CD14-positive monocyte (primary cell): Measurements from ENCODE around the gene CRB2. TPM values are rescaled to one million over a fixed set of nuclear protein-coding genes. Genes with fewer than 3 reads are reported as not detected.

Experiments used
- DNase-seq, 3 donors: peaks; one replicate each; pipeline ENCODE4 v3.0.0-alpha.2; 2011 to 2022
- H2AFZ ChIP-seq: 2 replicates; pipeline ENCODE4 v1.6.0; 2012; ENCODE audit warnings: mild to moderate bottlenecking, low read depth, low read length, inconsistent platforms; ENCODE audit not compliant: insufficient read depth, poor library complexity, severe bottlenecking
- H3K27ac ChIP-seq, 2 donors: 1 replicate in 1 of 2; 2 replicates in 1 of 2; pipeline ENCODE4 v1.5.1; 2012 to 2013; ENCODE audit warnings: low read length in 2 of 2, control low read depth in 1 of 2, inconsistent platforms in 1 of 2, low read depth in 1 of 2, mild to moderate bottlenecking in 1 of 2
- H3K27me3 ChIP-seq, 2 donors: one replicate each; pipeline versions ENCODE4 v1.6.0 to v1.6.1; 2011 to 2013; ENCODE audit warnings: low read length in 2 of 2; ENCODE audit not compliant: control insufficient read depth in 2 of 2, insufficient read depth in 2 of 2
- H3K36me3 ChIP-seq, 2 donors: replicated peaks in 1 of 2; 1 replicate in 1 of 2; 2 replicates in 1 of 2; pipeline versions ENCODE4 v1.5.1 to v1.6.1; 2012 to 2013; ENCODE audit warnings: low read length in 2 of 2, control low read depth in 1 of 2, inconsistent platforms in 1 of 2, mild to moderate bottlenecking in 1 of 2; ENCODE audit not compliant: insufficient read depth in 2 of 2, control insufficient read depth in 1 of 2
- H3K4me1 ChIP-seq, 2 donors: 1 replicate in 1 of 2; 2 replicates in 1 of 2; pipeline versions ENCODE4 v1.5.1 to v1.6.1; 2012 to 2013; ENCODE audit warnings: low read length in 2 of 2, control low read depth in 1 of 2, inconsistent platforms in 1 of 2, mild to moderate bottlenecking in 1 of 2, moderate library complexity in 1 of 2; ENCODE audit not compliant: insufficient read depth in 2 of 2, control insufficient read depth in 1 of 2
- H3K4me2 ChIP-seq: replicated peaks from 2 replicates; pipeline ENCODE3; 2012; ENCODE audit warnings: low read length, moderate library complexity, mild to moderate bottlenecking; ENCODE audit not compliant: poor library complexity, severe bottlenecking; ENCODE audit errors: extremely low read depth
- H3K4me3 ChIP-seq, 3 experiments: fragments of 200-600 bp in 1 of 3; sonication (generic) in 1 of 3; replicated peaks in 1 of 3; 1 replicate in 2 of 3; 2 replicates in 1 of 3; pipeline ENCODE4 v1.5.1; 2011 to 2013; ENCODE audit warnings: low read length in 3 of 3, mild to moderate bottlenecking in 3 of 3, control low read depth in 2 of 3, low read depth in 2 of 3, inconsistent platforms in 1 of 3, moderate library complexity in 1 of 3
- H3K79me2 ChIP-seq: 2 replicates; pipeline ENCODE4 v1.6.0; 2012; ENCODE audit warnings: mild to moderate bottlenecking, control low read depth, inconsistent platforms, low read length, moderate library complexity; ENCODE audit not compliant: insufficient read depth
- H3K9ac ChIP-seq: 2 replicates; pipeline ENCODE4 v1.6.0; 2017; ENCODE audit warnings: low read length, mild to moderate bottlenecking; ENCODE audit not compliant: insufficient read depth, poor library complexity, severe bottlenecking
- H3K9me3 ChIP-seq, 2 donors: replicated peaks in 1 of 2; 1 replicate in 1 of 2; 2 replicates in 1 of 2; pipeline versions ENCODE4 v1.5.1 to v1.6.1; 2012 to 2013; ENCODE audit warnings: low read length in 2 of 2, control low read depth in 1 of 2; ENCODE audit not compliant: control insufficient read depth in 1 of 2, insufficient read depth in 1 of 2
- H4K20me1 ChIP-seq: 2 replicates; pipeline ENCODE4 v1.6.0; 2012; ENCODE audit warnings: mild to moderate bottlenecking, low read length, control low read depth, moderate library complexity; ENCODE audit not compliant: insufficient read depth
- H3K27ac Mint-ChIP-seq, 7 donors: one replicate each; pipeline ENCODE4 v1.8.0; 2020; ENCODE audit warnings: mild to moderate bottlenecking in 7 of 7, mixed read lengths in 7 of 7, moderate library complexity in 6 of 7, inconsistent platforms in 2 of 7
- H3K27me3 Mint-ChIP-seq, 3 donors: one replicate each; pipeline ENCODE4 v1.8.0; 2021 to 2022; ENCODE audit warnings: low read depth in 3 of 3, mild to moderate bottlenecking in 3 of 3, mixed read lengths in 3 of 3, moderate library complexity in 3 of 3, inconsistent platforms in 1 of 3
- H3K36me3 Mint-ChIP-seq, 2 donors: one replicate each; pipeline ENCODE4 v1.8.0; 2020; ENCODE audit warnings: mixed read lengths in 2 of 2, inconsistent platforms in 1 of 2, mild to moderate bottlenecking in 1 of 2
- H3K4me1 Mint-ChIP-seq: one replicate; pipeline ENCODE4 v1.8.0; 2020; ENCODE audit warnings: mild to moderate bottlenecking, mixed read lengths
- H3K4me3 Mint-ChIP-seq, 2 donors: one replicate each; pipeline ENCODE4 v1.8.0; 2020; ENCODE audit warnings: mild to moderate bottlenecking in 2 of 2, mixed read lengths in 2 of 2, moderate library complexity in 1 of 2
- H3K9me3 Mint-ChIP-seq, 7 donors: one replicate each; pipeline ENCODE4 v1.8.0; 2020 to 2022; ENCODE audit warnings: mixed read lengths in 7 of 7, mild to moderate bottlenecking in 6 of 7, moderate library complexity in 6 of 7, inconsistent platforms in 2 of 7
- CTCF ChIP-seq: fragments of 200-600 bp; IDR thresholded peaks from one replicate; pipeline ENCODE4 v1.8.0; 2022; ENCODE audit warnings: antibody characterized with exemption, mild to moderate bottlenecking
- WGBS: methylation state at CpG from one replicate; pipeline ENCODE4 v1.1.5; 2013; ENCODE audit warnings: missing lambda C conversion rate; ENCODE audit not compliant: insufficient coverage; 5-methylcytosine and 5-hydroxymethylcytosine counted together
- intact Hi-C, 2 donors: fragments of 100-400 bp; cut with micrococcal nuclease; formaldehyde crosslinking; loops; one replicate each; pipeline versions ENCODE4 v1.15.0 to v1.15.1; 2023
- polyA plus RNA-seq, 3 donors: library from polyadenylated mRNA; depleted of rRNA in 1 of 3; unstranded in 2 of 3; stranded (reverse) in 1 of 3; fragments of 300-500 nt in 2 of 3; fragments of >200 nt in 1 of 3; fragmentation: Illumina TruSeq in 2 of 3; gene quantifications; 1 replicate in 2 of 3; 2 replicates in 1 of 3; pipeline ENCODE4 v1.2.3, GENCODE V29; 2012 to 2021

Gene CRB2
- polyA plus RNA-seq, 3 donors: not detected

GRCh38 chr9:123345567-123345955 is 10.4 kb upstream of the CRB2 start:
- H3K4me3 Mint-ChIP-seq: no peak overlapping the region
- Histone ChIP-seq H3K4me3 (no peak overlapping the region), H3K9ac (no peak overlapping the region), H3K27ac (no peak overlapping the region), H3K27me3 (no peaks in the 10 kb centered on the region), H3K4me1 (peaks cover under 1 to 3% of the 10 kb centered on the region in 2 donors), H4K20me1 (no peaks in the 10 kb centered on the region), H3K36me3 (no peaks in the 10 kb centered on the region), H3K9me3 (no peaks in the 10 kb centered on the region), H3K79me2 (no peaks in the 10 kb centered on the region), H2AFZ (no peak overlapping the region), H3K4me2 (no peak overlapping the region)
- peak overlapping the region in 1 of 7 donors; percentile 22 for H3K27ac Mint-ChIP-seq
- peaks cover 2 to 5% (median 4%) of the 10 kb centered on the region in 3 donors for H3K27me3 Mint-ChIP-seq
- no peaks in the 10 kb centered on the region for H3K36me3 Mint-ChIP-seq
- intact Hi-C loops: loop anchor here in 1 of 2 donors (5.0 to 10.0 kb wide), 2 partner anchors 71 to 263 kb away; no protein-coding TSS in a partner anchor
- H3K4me1 Mint-ChIP-seq: peaks cover 5% of the 10 kb centered on the region
- 100% methylated on average over 2 of the region's 6 CpGs for WGBS
- peaks cover 0 to 1% (median 0%) of the 10 kb centered on the region in 7 donors for H3K9me3 Mint-ChIP-seq
- no peak for DNase-seq
- no peak for TF ChIP-seq CTCF

- no peak for DNase-seq
- Histone ChIP-seq H3K4me1 (no peaks in the 10 kb centered on the region), H3K27ac (no peak overlapping the region), H3K9me3 (no peaks in the 10 kb centered on the region), H2AFZ (no peak overlapping the region), H3K4me3 (no peak overlapping the region), H3K4me2 (no peak overlapping the region), H3K36me3 (no peaks in the 10 kb centered on the region), H3K79me2 (no peaks in the 10 kb centered on the region), H3K9ac (no peak overlapping the region), H4K20me1 (no peaks in the 10 kb centered on the region), H3K27me3 (no peaks in the 10 kb centered on the region)
- WGBS: 87% methylated on average over 6 of the region's 9 CpGs
- Mint-ChIP-seq H3K4me1 (peaks cover 3% of the 10 kb centered on the region), H3K4me3 (no peak overlapping the region), H3K27ac (no peak overlapping the region), H3K9me3 (no peaks in the 10 kb centered on the region), H3K27me3 (peaks cover 0 to 5% (median 3%) of the 10 kb centered on the region in 3 donors), H3K36me3 (no peaks in the 10 kb centered on the region)
- TF ChIP-seq CTCF: no peak
- intact Hi-C loops: loop anchor here in 1 of 2 donors (5.0 to 10.0 kb wide), 2 partner anchors 71 to 264 kb away; no protein-coding TSS in a partner anchor
Observed at GRCh38 chr9:123346026-123346425, 10.0 kb upstream of the CRB2 start.
